ENCODE measurements around the gene DLGAP3. TPM values are rescaled to one million over a fixed set of nuclear protein-coding genes. Genes with fewer than 3 reads are reported as not detected.

The DLGAP3 gene
- polyA plus RNA-seq, 2 of the 4 experiments (the other 2 are of a cell fraction): 0.05 TPM; not detected in 1

- TF ChIP-seq, protein P1, sequence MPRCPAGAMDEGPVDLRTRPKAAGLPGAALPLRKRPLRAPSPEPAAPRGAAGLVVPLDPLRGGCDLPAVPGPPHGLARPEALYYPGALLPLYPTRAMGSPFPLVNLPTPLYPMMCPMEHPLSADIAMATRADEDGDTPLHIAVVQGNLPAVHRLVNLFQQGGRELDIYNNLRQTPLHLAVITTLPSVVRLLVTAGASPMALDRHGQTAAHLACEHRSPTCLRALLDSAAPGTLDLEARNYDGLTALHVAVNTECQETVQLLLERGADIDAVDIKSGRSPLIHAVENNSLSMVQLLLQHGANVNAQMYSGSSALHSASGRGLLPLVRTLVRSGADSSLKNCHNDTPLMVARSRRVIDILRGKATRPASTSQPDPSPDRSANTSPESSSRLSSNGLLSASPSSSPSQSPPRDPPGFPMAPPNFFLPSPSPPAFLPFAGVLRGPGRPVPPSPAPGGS (IDR thresholded peaks at IDR 0.05): no peak
- no peak for TF ChIP-seq CBX2 (IDR thresholded peaks at IDR 0.05; ENCODE audit: borderline replicate concordance, low read depth)
Observed at GRCh38 chr1:34898330-34898761, 31.1 kb downstream of the DLGAP3 start (continued).

- Histone ChIP-seq H3K4me1 (no peaks in the 10 kb centered on the region), H3K4me2 (no peak overlapping the region), H3K9me3 (peaks cover 15% of the 10 kb centered on the region; the same call in 2 of the 3 replicates), H3K4me3 (no peak overlapping the region), H3K27ac (no peak overlapping the region)
- FAIRE-seq (no peak), DNase-seq (ENCODE audit: low read depth in 1 of 2, low spot score in 1 of 2) (no peak), ATAC-seq (no peak)
- TF ChIP-seq RAD21 (conservative IDR thresholded peaks at IDR 0.05 in 1 of 2, IDR thresholded peaks at IDR 0.05 in 1 of 2) (peak in 1 of 2 experiments; percentile 23; a peak in 2 of 5 replicates), CHD2 (IDR thresholded peaks at IDR 0.05; ENCODE audit: low read length, partially characterized antibody) (no peak), NR3C1 (IDR thresholded peaks at IDR 0.05) (no peak), ATOH8 (CRISPR knock-in tag; IDR thresholded peaks at IDR 0.05; ENCODE audit: low read depth) (no peak)
- ChIA-PET CTCF (interaction anchor here (1.2 kb wide), 1 partner anchor 15 kb away, joined by 3 read pairs; no protein-coding TSS in a partner anchor), POLR2A (no interaction called here)
- WGBS (ENCODE audit: missing lambda C conversion rate): 19% methylated on average over 1 of the region's 1 CpG
Observed at GRCh38 chr1:34896612-34897011, 32.8 kb downstream of the DLGAP3 start.

DNA sequence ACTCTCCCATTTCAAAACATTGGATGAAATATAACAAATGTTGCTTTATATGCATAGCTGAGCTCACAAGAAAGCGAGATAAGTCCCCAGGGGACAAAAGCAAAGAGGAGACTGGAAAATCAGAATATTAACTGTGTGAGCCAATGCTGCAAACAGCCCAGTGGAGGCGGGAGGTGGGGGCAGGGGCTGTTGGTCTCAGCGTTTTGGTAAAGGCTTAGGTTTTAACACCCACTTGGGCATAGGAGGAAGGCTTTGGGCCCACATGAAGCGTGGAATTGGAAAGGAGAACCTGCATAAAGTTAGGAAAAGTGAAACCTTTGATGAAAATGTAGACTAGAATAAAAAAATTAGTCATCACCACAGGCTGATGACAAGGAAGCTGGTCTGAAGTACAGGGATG is 39.7 kb downstream of the DLGAP3 start:
- TF ChIP-seq NR3C1 (IDR thresholded peaks at IDR 0.05) (no peak), ZC3H11A (IDR thresholded peaks at IDR 0.05) (no peak), ZSCAN20 (CRISPR knock-in tag; IDR thresholded peaks at IDR 0.05) (no peak), GATA3 (IDR thresholded peaks at IDR 0.05; ENCODE audit: borderline replicate concordance) (no peak), ATOH8 (CRISPR knock-in tag; IDR thresholded peaks at IDR 0.05; ENCODE audit: low read depth) (no peak), CEBPB (IDR thresholded peaks at IDR 0.05) (no peak), HEYL (CRISPR knock-in tag; IDR thresholded peaks at IDR 0.05) (no peak), RFX5 (IDR thresholded peaks at IDR 0.05) (no peak), SMC3 (IDR thresholded peaks at IDR 0.05) (no peak), FOSL2 (IDR thresholded peaks at IDR 0.05) (no peak), FOSL2 (CRISPR knock-in tag; IDR thresholded peaks at IDR 0.05) (no peak), USF2 (IDR thresholded peaks at IDR 0.05) (no peak), KDM1A (IDR thresholded peaks at IDR 0.05; ENCODE audit: low read depth) (no peak)
- H3K4me2 ChIP-seq: no peak overlapping the region
- H3K27ac ChIP-seq: no peak overlapping the region
- ATAC-seq (no peak), FAIRE-seq (no peak), DNase-seq (ENCODE audit: low read depth in 1 of 2, low spot score in 1 of 2) (no peak)
- H3K4me1 ChIP-seq: no peaks in the 10 kb centered on the region
- ChIA-PET CTCF (interaction anchor here (1.2 to 2.5 kb wide), 3 partner anchors 23 to 30 kb away, joined by 3 to 8 read pairs (median 3); partner anchors contain the start of gene SMIM12), POLR2A (no interaction called here)
- peaks cover 17% of the 10 kb centered on the region; the same call in 2 of the 3 replicates for H3K9me3 ChIP-seq
- 8% methylated on average over 4 of the region's 4 CpGs for WGBS (ENCODE audit: missing lambda C conversion rate)
- no peak overlapping the region for H3K4me3 ChIP-seq

DNA sequence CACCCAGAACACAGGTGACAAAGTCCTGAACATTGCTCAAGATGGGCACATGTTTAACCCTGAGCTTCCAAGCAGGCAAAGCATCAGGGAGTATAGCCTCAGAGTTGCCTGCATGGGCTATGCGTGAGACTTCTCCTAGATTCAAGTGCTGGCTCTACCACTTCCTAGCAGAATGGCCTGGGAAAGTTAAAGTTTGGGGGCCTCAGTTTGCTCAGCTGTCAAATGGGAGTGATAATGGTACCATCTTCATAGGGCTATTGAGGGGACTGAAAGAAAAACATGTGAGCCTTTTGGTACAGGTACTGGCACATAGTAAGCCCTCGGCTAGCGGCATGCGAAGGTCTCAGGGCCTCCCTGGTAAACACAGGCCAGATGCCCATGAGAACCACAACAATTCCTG is 41.9 kb downstream of the DLGAP3 start:
- no peak overlapping the region for H3K4me2 ChIP-seq
- POLR2A ChIA-PET: no interaction called here
- no peaks in the 10 kb centered on the region for H3K4me1 ChIP-seq
- WGBS (ENCODE audit: missing lambda C conversion rate): 89% methylated on average over 4 of the region's 4 CpGs
- no peak overlapping the region for H3K4me3 ChIP-seq
- TF ChIP-seq TP53 (CRISPR knock-in tag; IDR thresholded peaks at IDR 0.05): no peak
- TF ChIP-seq FOSB (CRISPR knock-in tag; IDR thresholded peaks at IDR 0.05): no peak
- TF ChIP-seq ZFP36 (IDR thresholded peaks at IDR 0.05; ENCODE audit: borderline replicate concordance, partially characterized antibody): no peak
- no peak for TF ChIP-seq FOSL2 (IDR thresholded peaks at IDR 0.05)
- no peak for TF ChIP-seq FOSL2 (CRISPR knock-in tag; IDR thresholded peaks at IDR 0.05)
- no peak for TF ChIP-seq FOXS1 (CRISPR knock-in tag; IDR thresholded peaks at IDR 0.05)
- CTCF ChIA-PET: interaction anchor here (1.2 to 2.0 kb wide), 3 partner anchors 21 to 35 kb away, joined by 3 to 5 read pairs (median 5); partner anchors contain the start of gene SMIM12
- FAIRE-seq (no peak), DNase-seq (ENCODE audit: low read depth in 1 of 2, low spot score in 1 of 2) (no peak), ATAC-seq (no peak)
- peaks cover 7% of the 10 kb centered on the region; the same call in 1 of the 3 replicates for H3K9me3 ChIP-seq
- H3K27ac ChIP-seq: no peak overlapping the region

All from A549 (cell line).